HG03159 (cell line): ENCODE data around the gene PDZRN3.

Experiments used
- ATAC-seq: cut with Tn5 transposase; IDR thresholded peaks from one replicate; pipeline ENCODE4 v1.9.1; 2021; ENCODE audit warnings: mild to moderate bottlenecking, moderate library complexity; ENCODE audit not compliant: unreplicated experiment

The PDZRN3 gene

DNA sequence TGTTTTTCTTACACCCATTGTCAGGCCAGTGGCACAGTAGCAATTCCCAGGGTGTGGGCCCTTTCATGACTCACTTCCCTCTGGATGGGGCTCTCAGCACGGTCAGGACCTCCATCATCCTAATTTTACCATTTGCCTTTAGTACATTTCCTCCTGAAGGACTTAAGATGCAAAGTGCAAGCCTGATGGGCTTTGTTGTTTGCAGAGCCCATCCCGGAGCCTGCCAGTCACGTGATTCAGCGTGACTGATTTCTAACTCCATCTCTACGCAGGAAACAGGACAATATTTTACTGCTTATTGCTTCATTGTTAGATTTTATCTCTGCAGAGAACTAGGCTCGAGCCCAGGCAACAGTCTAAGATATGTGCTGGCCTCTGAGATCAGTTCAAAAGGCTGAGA is 223.7 kb downstream of the PDZRN3 start:
- ATAC-seq = no peak

DNA sequence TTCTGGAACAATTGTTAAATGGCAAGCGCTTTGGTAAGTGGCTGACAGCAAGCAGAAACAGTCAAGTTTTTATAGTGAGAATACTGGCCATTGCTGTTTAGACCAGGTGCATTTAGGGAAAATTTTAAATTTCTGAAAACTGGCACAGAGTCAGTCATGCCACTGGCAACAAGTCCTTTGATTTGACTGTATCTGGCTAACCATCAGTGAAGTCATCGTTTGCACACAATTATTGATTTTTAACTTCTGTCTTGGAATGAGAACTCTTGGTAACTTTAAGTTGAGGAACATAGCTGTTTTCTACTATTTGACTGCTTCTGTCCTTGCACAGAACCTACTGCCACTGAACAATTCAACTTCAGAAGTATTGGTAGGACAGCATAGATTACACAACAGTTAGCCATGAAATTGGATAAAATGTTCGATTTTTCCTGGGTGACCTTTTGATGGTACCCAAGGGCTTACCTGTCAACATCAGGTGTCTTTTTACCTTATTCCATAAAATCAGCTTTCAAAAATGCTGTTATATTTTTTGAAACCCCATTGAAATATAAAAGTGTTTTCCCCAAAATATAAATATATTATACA is 225.0 kb downstream of the PDZRN3 start:
- no peak for ATAC-seq

DNA sequence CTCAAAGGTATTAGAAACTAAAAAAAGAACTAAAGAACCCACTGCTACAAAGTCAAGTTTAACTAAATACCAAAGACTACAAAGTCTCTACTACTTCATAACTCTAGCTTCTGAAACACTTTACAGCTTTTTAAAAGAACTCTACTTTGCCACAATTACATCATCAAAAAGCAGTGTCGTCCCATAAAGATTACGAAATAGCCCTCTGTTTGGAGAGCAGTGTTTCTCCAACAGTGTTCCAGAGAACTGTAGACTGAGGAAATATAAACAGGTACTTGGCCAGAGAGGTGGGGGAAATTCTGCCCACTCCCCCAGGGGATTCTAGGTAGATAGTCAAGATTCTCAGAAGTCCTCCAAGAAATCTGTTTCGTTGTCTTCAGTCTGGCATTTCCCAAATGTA is 225.6 kb downstream of the PDZRN3 start:
- no peak for ATAC-seq

DNA sequence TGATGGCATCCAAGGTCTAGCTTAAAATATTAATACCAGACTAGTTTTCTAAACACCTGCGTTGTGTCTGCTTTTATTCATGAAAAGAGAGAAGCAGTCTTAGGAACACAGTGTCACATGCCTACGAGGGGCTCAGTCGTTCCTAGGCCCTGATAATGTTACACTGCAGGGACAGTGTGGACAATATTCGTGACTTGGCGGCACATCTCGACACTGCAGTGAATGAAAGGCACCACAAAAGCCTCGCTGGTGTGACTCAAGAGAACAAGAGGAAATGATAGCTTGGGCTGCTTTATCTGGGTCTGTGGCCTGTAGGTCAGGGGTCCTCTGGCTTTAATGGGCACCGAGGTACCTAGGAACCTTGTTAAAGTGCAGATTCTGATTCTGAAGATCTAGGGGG is 226.7 kb downstream of the PDZRN3 start:
- no peak for ATAC-seq

DNA sequence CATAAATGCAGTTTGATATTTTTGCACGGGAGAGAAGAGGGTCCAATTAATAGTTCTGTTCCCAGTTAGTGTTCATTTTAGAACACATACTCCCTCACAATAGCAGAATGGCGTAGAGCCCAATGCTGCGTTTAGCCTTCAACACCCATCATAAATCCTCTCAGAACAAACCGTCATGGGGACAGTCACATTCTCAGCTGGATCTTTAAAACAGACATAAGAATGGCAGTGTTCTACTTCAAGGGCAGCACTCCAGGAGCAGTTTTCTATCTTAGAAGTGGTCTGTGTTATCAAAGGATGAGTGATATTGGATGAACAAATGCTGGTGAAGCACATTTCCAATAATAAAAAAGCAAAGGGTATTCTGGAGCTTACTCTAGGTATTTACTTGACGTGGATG is 230.5 kb downstream of the PDZRN3 start:
- ATAC-seq = no peak

DNA sequence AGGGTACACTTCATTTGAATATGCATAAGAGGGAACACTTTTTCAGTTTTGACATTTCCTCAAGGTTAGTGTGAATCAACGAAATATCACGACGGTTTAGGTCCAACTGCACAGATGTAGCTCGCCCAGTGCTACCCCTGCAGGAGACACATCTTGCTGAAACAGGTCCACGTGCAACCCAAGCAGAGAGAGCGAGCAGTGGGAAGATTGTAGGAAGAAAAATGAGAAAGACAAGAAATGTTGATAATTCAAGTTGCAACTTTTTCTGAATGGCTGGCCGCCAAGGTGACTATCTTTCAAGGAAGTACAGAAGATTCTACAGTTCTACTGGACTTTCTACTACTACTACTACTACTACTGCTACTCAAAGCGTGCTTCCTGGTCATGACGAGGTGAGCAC is 231.7 kb downstream of the PDZRN3 start:
- no peak for ATAC-seq

DNA sequence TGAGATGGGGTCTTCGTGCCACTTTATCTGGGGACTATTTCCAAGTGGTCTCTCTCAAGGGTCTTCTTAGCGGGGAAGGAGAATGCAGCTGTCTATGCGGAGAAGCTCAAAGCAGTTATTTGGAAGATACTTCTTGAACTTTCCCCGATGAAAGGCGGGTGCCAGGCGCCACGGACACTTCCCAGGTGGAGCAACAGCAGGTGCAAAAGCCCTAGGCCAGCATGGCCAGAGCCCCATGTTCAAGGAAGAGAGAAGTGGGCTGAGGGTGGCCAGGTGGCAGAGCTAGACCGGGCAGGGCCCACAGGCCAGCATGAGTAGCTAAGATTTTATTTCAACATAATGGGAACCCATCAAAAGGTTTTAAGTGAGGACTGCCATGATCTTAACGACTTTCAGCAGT is 232.8 kb downstream of the PDZRN3 start:
- ATAC-seq = no peak

DNA sequence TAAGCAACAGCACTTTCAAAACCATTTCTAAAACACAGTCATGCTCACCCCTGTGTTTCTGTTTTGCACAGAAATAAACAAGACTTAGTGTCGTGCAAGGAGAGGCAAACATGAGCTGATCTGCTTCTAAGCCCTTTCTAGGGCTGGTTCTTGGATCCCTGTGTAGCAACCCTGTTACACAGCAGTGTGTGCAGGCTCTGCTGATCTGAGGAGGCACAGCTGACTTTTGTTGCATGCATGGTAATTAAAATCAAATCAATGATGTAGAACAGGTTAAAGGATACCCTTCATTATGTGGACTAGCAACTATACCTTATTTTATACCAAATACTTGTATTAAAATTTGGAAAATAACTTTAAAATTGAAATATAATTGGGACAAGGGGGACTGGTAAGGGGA is 234.8 kb downstream of the PDZRN3 start:
- ATAC-seq = no peak

DNA sequence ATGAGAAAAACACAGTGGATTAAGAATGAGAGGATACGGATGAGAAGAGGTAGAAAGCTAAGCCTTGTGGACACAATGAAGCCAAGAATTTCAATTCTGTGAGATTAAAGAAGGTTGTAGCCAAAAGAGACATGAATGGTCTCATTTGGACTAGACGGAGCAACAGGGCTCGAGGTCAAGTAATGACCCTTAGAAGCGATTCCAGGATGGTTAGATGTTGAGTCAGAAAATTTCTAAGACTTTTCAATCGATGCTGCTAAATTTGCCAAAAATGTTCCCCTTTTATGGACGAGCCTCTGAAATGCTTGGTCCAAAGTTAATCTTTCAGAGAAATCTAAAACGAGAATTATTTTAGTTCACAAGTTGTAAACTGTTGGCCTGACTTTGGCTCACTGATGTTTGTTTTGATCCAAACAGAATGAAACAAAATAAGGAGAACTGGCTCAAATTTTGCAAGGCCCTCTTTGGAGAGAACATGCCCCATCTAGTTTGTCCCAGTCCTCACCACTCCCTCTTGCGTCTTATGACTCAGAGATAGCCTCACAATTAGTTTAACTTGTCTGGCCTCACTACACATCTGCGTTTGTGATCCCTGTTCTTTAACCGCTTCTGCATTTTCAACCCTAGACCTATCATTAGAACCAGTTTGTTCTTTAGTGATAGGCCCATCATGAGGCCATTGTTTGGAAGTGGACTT is 235.5 kb downstream of the PDZRN3 start:
- ATAC-seq = no peak

DNA sequence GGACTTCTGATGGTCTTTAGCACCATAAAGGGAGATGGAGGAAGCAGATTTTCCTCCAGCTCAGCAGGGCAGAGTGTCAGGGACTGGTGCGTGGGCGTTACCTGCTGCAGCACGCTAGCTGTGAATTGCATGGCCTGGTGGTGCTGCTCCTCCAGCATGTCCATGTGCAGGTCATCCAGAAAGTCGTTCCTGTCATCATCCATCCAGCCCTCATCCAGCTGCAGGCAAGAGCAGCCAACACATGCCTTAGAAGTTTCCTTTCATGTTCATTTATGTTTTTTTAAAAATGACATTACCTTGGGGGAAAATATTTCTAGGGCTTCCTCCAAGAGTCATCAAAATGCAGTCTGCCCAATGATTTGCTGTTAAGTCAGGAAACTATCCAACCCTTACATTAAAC is 239.2 kb downstream of the PDZRN3 start:
- ATAC-seq = no peak

DNA sequence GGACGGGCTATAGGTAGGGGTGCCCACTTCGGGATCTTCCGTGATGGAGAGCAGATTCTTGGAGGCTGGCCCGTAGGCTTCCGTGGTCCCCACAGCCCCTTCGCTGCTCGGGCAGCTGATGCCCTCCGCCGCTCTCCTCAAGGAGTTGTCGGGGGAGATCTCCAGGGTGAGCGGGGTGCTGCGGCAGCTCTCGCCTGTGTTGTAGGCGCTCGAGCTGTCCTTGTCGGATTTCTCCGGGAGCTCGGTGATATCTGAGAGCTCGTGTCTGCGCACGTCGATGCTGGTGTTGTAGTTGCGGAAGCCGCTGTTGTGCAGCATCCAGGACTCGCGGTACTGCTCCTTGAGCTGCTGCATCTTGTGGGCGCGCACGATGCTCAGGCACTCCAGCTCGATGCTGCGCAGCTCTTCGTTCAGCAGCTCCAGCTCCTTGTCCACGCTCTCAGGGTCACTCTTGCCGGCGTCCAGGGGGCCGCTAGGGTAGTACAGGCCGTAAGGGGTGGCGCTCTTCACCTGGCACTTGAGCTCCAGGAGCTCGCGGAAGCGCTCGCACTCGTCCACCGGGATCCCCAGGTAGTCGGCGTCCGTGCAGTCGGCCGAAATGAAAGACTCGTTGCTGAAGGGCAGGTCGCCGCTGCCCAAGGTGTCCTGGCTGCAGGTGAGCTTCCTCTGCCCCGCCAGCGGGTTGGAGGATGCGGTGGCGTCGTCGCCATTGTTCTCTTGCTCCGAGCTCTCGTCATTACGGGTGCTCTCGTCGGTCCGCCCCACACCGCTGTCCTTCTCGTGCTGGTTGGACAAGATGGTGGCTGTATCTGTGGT is 240.4 kb downstream of the PDZRN3 start:
- no peak for ATAC-seq

DNA sequence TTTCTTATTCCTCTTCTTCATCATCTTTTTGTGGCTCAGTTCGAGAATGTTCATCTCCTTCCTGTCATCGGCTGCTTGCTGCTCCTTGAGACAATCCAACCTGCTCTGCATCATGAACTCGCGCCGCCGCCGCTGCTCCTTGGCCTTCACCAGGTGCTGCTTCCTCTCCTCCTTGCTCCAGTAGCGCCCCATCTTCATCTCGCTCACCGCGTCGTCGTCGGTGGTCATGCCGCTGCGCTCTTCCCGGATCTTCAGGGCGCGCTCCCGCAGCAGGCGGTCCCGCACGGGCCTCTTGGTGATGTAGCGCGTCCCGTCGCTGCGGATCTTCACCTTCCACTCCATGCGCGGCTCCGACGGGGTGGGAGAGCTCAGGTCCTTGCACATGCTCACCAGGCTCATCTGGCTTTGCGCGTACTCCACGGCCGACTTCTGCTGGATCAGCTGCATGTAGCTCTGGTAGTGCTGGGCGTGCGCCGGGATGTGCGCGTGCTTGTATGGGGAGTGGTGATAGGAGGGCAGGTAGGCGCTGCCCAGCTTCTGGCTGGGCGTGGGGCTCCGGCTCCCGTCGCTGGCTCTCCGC is 241.2 kb downstream of the PDZRN3 start:
- no peak for ATAC-seq

DNA sequence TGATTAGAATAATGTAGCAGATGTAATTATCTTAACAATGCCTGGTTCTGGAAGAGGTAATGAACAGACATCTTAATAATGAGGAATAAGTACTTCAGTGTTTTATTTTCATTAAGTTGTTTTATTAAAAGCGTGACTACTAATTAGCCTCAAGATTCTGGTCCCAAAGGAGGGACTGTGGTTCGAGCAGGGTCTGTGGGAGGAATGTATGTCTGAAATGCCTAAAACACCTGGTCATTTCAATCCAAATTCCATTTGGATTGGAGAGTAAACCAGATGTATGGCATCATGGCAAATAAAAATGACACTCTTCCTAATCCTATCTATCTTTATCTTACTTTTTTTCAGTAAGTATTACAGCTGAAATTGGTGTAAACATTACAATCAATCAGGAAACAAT is 243.2 kb downstream of the PDZRN3 start:
- ATAC-seq = no peak

DNA sequence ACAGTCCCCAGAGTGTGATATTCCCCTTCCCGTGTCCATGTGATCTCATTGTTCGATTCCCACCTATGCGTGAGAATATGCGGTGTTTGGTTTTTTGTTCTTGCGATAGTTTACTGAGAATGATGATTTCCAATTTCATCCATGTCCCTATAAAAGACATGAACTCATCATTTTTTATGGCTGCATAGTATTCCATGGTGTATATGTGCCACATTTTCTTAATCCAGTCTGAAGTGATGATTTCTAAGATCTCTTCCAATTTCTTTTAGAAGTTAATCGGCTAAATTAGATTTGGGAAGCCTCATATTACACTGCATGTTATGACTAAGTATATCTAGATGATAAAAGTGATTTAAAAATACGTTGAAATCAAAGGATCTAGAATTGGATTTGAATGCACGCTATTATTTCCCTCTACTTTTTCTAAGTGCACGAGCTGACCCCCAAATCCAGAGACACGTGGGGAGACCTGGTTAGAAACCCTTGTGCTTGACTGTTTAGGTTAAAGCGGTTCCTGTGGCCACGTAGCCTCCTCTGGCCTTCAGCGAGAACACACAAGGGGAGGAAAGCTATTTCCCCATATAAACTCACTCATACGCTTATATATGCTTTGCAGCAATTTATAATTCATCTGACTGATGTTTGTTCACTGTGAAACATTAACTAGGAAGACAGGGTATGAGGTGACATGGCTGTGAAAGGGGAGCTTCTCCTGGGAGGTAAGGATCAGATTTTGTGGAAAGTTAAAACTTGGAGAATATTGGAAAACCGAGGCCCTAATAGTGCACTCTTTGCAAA is 243.8 kb downstream of the PDZRN3 start:
- ATAC-seq = no peak

DNA sequence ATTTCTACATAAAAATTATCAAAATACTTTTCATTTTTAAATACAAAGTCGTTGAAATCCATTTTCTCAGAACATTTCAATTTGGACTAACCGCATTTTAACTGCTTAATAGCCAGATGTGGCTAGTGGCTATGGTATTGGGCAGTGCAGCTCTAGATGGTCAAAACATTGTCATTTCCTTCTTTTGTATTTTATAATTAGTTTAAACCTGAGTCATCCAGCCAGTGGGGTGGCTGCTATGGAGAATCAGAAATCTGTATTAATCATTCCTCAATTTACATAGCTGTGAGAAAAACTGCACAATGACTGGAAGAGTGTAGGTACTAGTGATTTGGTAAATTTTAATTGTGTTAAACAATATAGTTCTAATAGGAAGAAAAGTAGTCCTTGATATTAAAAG is 245.3 kb downstream of the PDZRN3 start:
- no peak for ATAC-seq

DNA sequence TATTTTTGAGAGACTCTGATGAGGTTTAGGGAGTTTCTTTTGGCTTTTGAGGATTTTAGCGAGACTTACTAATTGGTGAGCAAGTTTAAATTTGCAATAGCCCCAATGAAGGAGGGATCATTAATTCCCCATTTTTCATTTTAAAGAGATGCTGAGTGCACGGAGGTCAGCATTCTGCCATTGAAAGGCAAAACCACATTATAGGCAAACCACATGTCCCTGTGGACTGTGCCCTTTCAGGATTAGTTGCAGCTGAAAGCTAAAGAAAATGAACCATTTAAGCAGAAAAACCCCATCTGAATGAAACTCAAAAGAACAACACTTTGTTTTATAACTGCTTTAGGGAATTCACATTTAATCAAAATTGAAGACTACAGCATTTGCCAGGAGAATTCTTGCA is 246.5 kb downstream of the PDZRN3 start:
- ATAC-seq = no peak

DNA sequence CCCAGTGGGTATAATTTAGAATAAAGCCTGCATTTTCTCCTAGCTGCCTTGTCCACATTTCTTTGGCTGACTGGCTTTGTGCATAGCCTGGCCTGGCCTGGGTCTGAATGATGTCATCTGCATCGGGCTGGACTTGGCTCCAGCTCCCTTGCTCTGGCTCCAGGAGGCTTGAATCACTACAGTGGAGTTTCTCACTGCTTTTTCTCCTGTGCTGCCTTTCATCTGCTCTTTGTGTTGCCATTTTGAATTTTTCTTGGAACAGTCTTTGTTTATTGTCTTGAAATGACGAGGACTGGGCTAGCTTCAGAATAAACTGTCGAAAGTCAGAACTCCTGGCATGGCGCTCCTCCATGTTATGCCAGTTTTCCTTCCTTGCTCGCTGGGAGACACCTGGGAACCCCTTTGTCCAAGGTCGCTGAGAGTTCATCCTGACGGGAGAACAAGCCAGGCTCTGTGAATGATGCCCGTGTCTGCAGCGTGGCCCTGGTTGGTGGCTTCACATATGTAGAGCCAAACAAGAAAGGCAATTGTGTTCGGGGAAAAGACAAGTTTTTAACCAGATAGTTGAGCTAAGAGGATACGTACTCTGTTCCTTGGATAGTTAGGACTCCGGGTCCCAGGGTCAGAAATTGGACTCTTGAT is 258.9 kb downstream of the PDZRN3 start:
- no peak for ATAC-seq

DNA sequence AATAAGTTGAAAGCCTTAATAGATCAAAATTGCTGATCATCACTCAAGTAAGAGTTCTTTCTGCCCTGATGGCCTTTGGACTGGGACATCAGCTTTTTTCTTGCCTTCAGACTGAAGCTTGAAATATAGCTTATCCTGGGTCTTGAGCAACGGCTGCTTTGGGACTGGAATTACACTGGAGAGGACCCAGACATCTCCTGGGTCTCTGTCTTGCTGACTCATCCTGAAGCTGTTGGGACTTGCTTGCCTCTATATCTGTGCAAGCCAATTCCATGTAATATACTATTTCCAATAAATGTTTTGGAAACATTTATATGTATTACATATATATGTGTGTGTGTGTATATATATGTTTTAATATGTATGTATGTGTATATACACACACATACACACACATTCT is 260.2 kb downstream of the PDZRN3 start:
- ATAC-seq = no peak

DNA sequence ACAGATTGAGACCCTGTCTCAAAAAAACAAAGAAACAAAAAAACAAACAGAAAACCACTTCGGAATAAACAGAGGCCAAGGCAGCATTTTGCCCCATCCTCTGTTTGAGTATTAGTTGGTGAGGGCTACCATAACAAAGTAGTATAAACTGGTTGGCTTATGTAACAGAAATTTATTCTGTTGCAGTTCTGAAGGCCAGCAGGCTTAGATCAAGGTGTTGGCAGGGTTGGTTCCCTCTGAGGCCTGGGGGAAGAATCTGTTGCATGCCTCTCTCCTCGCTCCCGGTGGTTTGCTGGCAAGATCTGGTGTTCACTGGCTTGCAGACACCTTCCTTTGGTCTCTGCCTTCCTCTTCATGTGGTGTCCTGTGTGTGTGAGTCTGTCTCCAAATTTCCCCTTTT is 261.6 kb downstream of the PDZRN3 start:
- ATAC-seq = no peak

DNA sequence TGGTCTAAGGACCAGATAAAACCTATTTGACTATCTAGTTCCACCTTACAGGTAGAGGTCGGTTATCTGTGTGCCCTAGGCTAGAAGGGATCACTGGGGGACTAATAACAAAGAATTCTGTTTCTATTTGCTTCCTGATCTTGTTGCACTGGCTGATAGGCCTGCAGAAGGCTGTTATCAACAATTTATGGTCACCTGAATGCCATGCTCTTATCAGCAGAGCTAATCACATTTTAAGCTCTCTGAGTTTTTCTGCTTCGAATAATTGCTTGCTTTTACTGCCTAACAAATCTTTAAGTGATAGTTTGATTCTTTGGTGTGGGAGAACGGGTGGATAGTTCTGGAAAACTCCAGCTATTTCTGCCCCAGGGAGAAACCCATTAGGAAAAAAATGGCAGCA is 263.1 kb downstream of the PDZRN3 start:
- ATAC-seq = no peak
